Activated CD8-positive, alpha-beta memory T cell treated with anti-CD3 and anti-CD28 coated beads for 4 hours (primary cell): ENCODE results near the gene ANKFN1.
"Not testable (repeated sequence)": the region's sequence is repeated elsewhere in the genome, so short reads cannot be mapped to it uniquely, and the experiment has no call there.

Experiments
- DNase-seq, 2 donors: peaks; one replicate each; pipeline ENCODE4 v3.0.0-alpha.2; 2020; ENCODE audit warnings: low read depth in 2 of 2

The ANKFN1 gene

GRCh38 chr17:56288786-56289185 lies 135.5 kb downstream of the ANKFN1 start:
- DNase-seq = not testable (repeated sequence)

- DNase-seq = no peak
These were observed 136.0 kb downstream of the ANKFN1 start for GRCh38 chr17:56289321-56289720.

GRCh38 chr17:56290101-56290801 lies 137.0 kb downstream of the ANKFN1 start:
- no peak for DNase-seq

- DNase-seq = no peak
These were observed 137.5 kb downstream of the ANKFN1 start for GRCh38 chr17:56290802-56291118.

GRCh38 chr17:56291226-56291805 lies 138.0 kb downstream of the ANKFN1 start:
- DNase-seq = no peak

GRCh38 chr17:56292010-56292409 lies 138.7 kb downstream of the ANKFN1 start:
- DNase-seq = no peak

GRCh38 chr17:56292578-56292977 lies 139.3 kb downstream of the ANKFN1 start:
- DNase-seq = no peak

GRCh38 chr17:56297184-56297583 lies 143.9 kb downstream of the ANKFN1 start:
- DNase-seq = no peak

GRCh38 chr17:56298846-56299245 lies 145.6 kb downstream of the ANKFN1 start:
- no peak for DNase-seq

GRCh38 chr17:56300144-56300543 lies 146.9 kb downstream of the ANKFN1 start:
- DNase-seq = no peak

GRCh38 chr17:56305007-56305406 lies 151.7 kb downstream of the ANKFN1 start:
- DNase-seq = no peak

GRCh38 chr17:56309897-56310296 lies 156.6 kb downstream of the ANKFN1 start:
- no peak for DNase-seq

- no peak for DNase-seq
These were observed 157.5 kb downstream of the ANKFN1 start for GRCh38 chr17:56310782-56311181.

GRCh38 chr17:56313201-56313600 lies 159.9 kb downstream of the ANKFN1 start:
- no peak for DNase-seq

- no peak for DNase-seq
These were observed 160.8 kb downstream of the ANKFN1 start for GRCh38 chr17:56314026-56314425.

- no peak for DNase-seq
These were observed 161.8 kb downstream of the ANKFN1 start for GRCh38 chr17:56314984-56315602.

- no peak for DNase-seq
These were observed 163.3 kb downstream of the ANKFN1 start for GRCh38 chr17:56316604-56317003.

- DNase-seq = no peak
These were observed 164.3 kb downstream of the ANKFN1 start for GRCh38 chr17:56317351-56318208.

- no peak for DNase-seq
These were observed 166.3 kb downstream of the ANKFN1 start for GRCh38 chr17:56319531-56319930.

GRCh38 chr17:56320443-56320842 lies 167.2 kb downstream of the ANKFN1 start:
- DNase-seq = no peak

- DNase-seq = no peak
These were observed 169.7 kb downstream of the ANKFN1 start for GRCh38 chr17:56322991-56323390.

GRCh38 chr17:56324676-56325075 lies 171.4 kb downstream of the ANKFN1 start:
- DNase-seq = no peak
